SH-SY5Y (cell line): ENCODE data around the gene CFAP77.

ENCODE experiments used
- GATA2 ChIP-seq: IDR thresholded peaks from 2 replicates; pipeline ENCODE4 v1.6.1; 2011; ENCODE audit warnings: mild to moderate bottlenecking, low read depth, low read length
- GATA3 ChIP-seq: IDR thresholded peaks from 2 replicates; pipeline ENCODE4 v1.6.1; 2011; ENCODE audit warnings: low read depth, mild to moderate bottlenecking, low read length, moderate library complexity

- no peak for TF ChIP-seq GATA2
- TF ChIP-seq GATA3, result no peak
These were observed 137.0 kb downstream of the CFAP77 start for GRCh38 chr9:132547052-132547431.
